HCT116 (cell line): ENCODE data around the gene NOL4L. TPM values are rescaled to one million over a fixed set of nuclear protein-coding genes. Genes with fewer than 3 reads are reported as not detected.

Experiments used
- ATAC-seq: fragments of 200-7000 bp; cut with Tn5 transposase; 2 replicates; pipeline ENCODE4 v1.9.1; 2020; ENCODE audit warnings: mild to moderate bottlenecking, moderate library complexity
- BruUV-seq: library from RNA; stranded (reverse); fragments of 400-500 nt; replicated peaks from 2 replicates; lab custom pipeline; 2021; lab: Mats Ljungman, UMichigan
- CTCF ChIA-PET: fragments of 300-600 bp; sonication (Branson Sonifier 250); formaldehyde crosslinking; loops from one replicate; lab custom pipeline; 2021; ENCODE audit warnings: antibody characterized with exemption; lab: Charles Lee
- POLR2A ChIA-PET: fragments of 300-600, 350-600 bp; sonication (Branson Sonifier 250); formaldehyde crosslinking; loops from one replicate; lab custom pipeline; 2021; ENCODE audit warnings: antibody characterized with exemption; lab: Charles Lee
- RAD21 ChIA-PET, 2 experiments: fragments of 300-600 bp; sonication (Branson Sonifier 250); formaldehyde crosslinking; loops; one replicate each; lab custom pipeline; 2023; ENCODE audit warnings: low total read pairs in 2 of 2; ENCODE audit not compliant: uncharacterized antibody in 2 of 2, unreplicated experiment in 2 of 2, low non-redundant PET in 1 of 2; lab: Charles Lee
- DNase-seq: peaks from one replicate; pipeline ENCODE4 v3.0.0-alpha.2; 2010; ENCODE audit warnings: low read depth, low spot score
- H2AFZ ChIP-seq: fragments of 200-600 bp; shearing (Covaris generic), sonication (generic); 2 replicates; pipeline ENCODE4 v1.6.1; 2017; ENCODE audit warnings: low read depth, mixed run types, mixed read lengths, antibody characterized with exemption, low read length; ENCODE audit not compliant: poor library complexity, severe bottlenecking
- H3K27ac ChIP-seq: 2 replicates; pipeline ENCODE4 v1.5.1; 2012; ENCODE audit warnings: low read depth, low read length
- H3K27me3 ChIP-seq: fragments of 200-600 bp; sonication (generic); 2 replicates; pipeline ENCODE4 v1.6.1; 2016; ENCODE audit warnings: mixed run types, low read length, mixed read lengths; ENCODE audit not compliant: insufficient read depth
- H3K36me3 ChIP-seq, 2 experiments: fragments of 200-500 bp in 1 of 2; fragments of 200-600 bp in 1 of 2; sonication (Bioruptor generic) in 1 of 2; sonication (generic) in 1 of 2; 2 replicates each; pipeline versions ENCODE4 v1.5.1 to v1.6.1; 2014 to 2016; ENCODE audit warnings: low read length in 2 of 2, inconsistent platforms in 1 of 2, mixed read lengths in 1 of 2, mixed run types in 1 of 2; ENCODE audit not compliant: insufficient read depth in 2 of 2, control insufficient read depth in 1 of 2
- H3K4me1 ChIP-seq, 2 experiments: fragments of 200-600 bp in 1 of 2; sonication (generic) in 1 of 2; 2 replicates each; pipeline versions ENCODE4 v1.5.1 to v1.6.1; 2012 to 2017; ENCODE audit warnings: low read length in 2 of 2, inconsistent platforms in 1 of 2, mild to moderate bottlenecking in 1 of 2, mixed read lengths in 1 of 2, mixed run types in 1 of 2, moderate library complexity in 1 of 2; ENCODE audit not compliant: insufficient read depth in 2 of 2, control insufficient read depth in 1 of 2
- H3K4me2 ChIP-seq: fragments of 200-600 bp; sonication (generic); 2 replicates; pipeline ENCODE4 v1.6.1; 2017; ENCODE audit warnings: mixed run types, low read length, mixed read lengths
- H3K4me3 ChIP-seq, 2 experiments: fragments of 200-600 bp in 1 of 2; sonication (generic) in 1 of 2; replicated peaks in 1 of 2; 2 replicates each; pipeline ENCODE4 v1.5.1; 2011 to 2016; ENCODE audit warnings: low read length in 2 of 2, control low read depth in 1 of 2, low read depth in 1 of 2, mild to moderate bottlenecking in 1 of 2, mixed read lengths in 1 of 2, mixed run types in 1 of 2
- H3K79me2 ChIP-seq: fragments of 200-600 bp; sonication (generic); 2 replicates; pipeline ENCODE4 v1.6.1; 2017; ENCODE audit warnings: mild to moderate bottlenecking, mixed run types, low read length, moderate library complexity, mixed read lengths; ENCODE audit not compliant: insufficient read depth
- H3K9ac ChIP-seq: fragments of 200-600 bp; sonication (generic); 2 replicates; pipeline ENCODE4 v1.6.1; 2016; ENCODE audit warnings: low read length, mixed read lengths
- H3K9me2 ChIP-seq: fragments of 200-600 bp; sonication (generic), shearing (Covaris generic); 2 replicates; pipeline ENCODE4 v1.6.1; 2017; ENCODE audit warnings: mixed run types, mild to moderate bottlenecking, moderate library complexity; ENCODE audit not compliant: insufficient read depth
- H3K9me3 ChIP-seq, 2 experiments: fragments of 200-500 bp in 1 of 2; fragments of 200-600 bp in 1 of 2; sonication (Bioruptor generic) in 1 of 2; sonication (generic) in 1 of 2; 2 replicates each; pipeline ENCODE4 v1.6.1; 2014 to 2017; ENCODE audit warnings: low read length in 2 of 2, mixed read lengths in 2 of 2, inconsistent platforms in 1 of 2, low read depth in 1 of 2, mild to moderate bottlenecking in 1 of 2, mixed run types in 1 of 2, moderate library complexity in 1 of 2; ENCODE audit not compliant: control insufficient read depth in 1 of 2, insufficient read depth in 1 of 2
- H4K20me1 ChIP-seq: fragments of 200-600 bp; sonication (generic), shearing (Covaris generic); 2 replicates; pipeline ENCODE4 v1.6.1; 2017; ENCODE audit warnings: mixed run types, mild to moderate bottlenecking, moderate library complexity; ENCODE audit not compliant: insufficient read depth
- ATF3 ChIP-seq: IDR thresholded peaks from 2 replicates; pipeline ENCODE4 v1.6.1; 2012
- CEBPB ChIP-seq: IDR thresholded peaks from 2 replicates; pipeline ENCODE4 v1.6.1; 2012; ENCODE audit warnings: low read depth
- EGR1 ChIP-seq: IDR thresholded peaks from 2 replicates; pipeline ENCODE4 v1.6.1; 2012; ENCODE audit warnings: low read depth
- ELF1 ChIP-seq: IDR thresholded peaks from 2 replicates; pipeline ENCODE4 v1.6.1; 2012; ENCODE audit warnings: low read depth, borderline replicate concordance
- EZH2phosphoT487 ChIP-seq: fragments of 200-600 bp; IDR thresholded peaks from 2 replicates; pipeline ENCODE4 v1.6.1; 2018; ENCODE audit warnings: antibody characterized with exemption, borderline replicate concordance
- MAX ChIP-seq: IDR thresholded peaks from 2 replicates; pipeline ENCODE4 v1.6.1; 2012
- POLR2A ChIP-seq: IDR thresholded peaks from 2 replicates; pipeline ENCODE4 v1.7.0; 2011; ENCODE audit warnings: borderline replicate concordance; ENCODE audit not compliant: insufficient read depth, insufficient read length; ENCODE audit errors: extremely low read depth
- POLR2AphosphoS5 ChIP-seq: IDR thresholded peaks from 2 replicates; pipeline ENCODE4 v1.6.1; 2011; ENCODE audit warnings: mild to moderate bottlenecking, low read depth, low read length, moderate library complexity
- SIN3A ChIP-seq: IDR thresholded peaks from 2 replicates; pipeline ENCODE4 v1.6.1; 2012; ENCODE audit warnings: low read depth
- SP1 ChIP-seq: IDR thresholded peaks from 2 replicates; pipeline ENCODE4 v1.6.1; 2012; ENCODE audit warnings: low read depth
- SRF ChIP-seq: IDR thresholded peaks from 2 replicates; pipeline ENCODE4 v1.6.1; 2012; ENCODE audit warnings: low read depth
- TCF7L2 ChIP-seq: IDR thresholded peaks from 2 replicates; pipeline ENCODE4 v1.7.0; 2011; ENCODE audit warnings: borderline replicate concordance, inconsistent platforms; ENCODE audit not compliant: insufficient read depth, insufficient read length; ENCODE audit errors: extremely low read depth
- ZFX ChIP-seq: fragments of 450-650 bp; IDR thresholded peaks from 2 replicates; pipeline ENCODE4 v1.6.1; 2017
- ZNF274 ChIP-seq: fragments of 200-500 bp; sonication (Bioruptor generic); IDR thresholded peaks from 2 replicates; pipeline ENCODE4 v1.6.1; 2014; ENCODE audit warnings: mild to moderate bottlenecking, low read depth, low read length, inconsistent platforms
- intact Hi-C: fragments of 100-400 bp; cut with micrococcal nuclease; formaldehyde crosslinking; loops from 2 replicates; pipeline ENCODE4 v1.10.0; 2022
- total RNA-seq: library from RNA; stranded (reverse); gene quantifications from one replicate; pipeline ENCODE4 v1.2.1, GENCODE V29; 2021; ENCODE audit not compliant: unreplicated experiment

The NOL4L gene
- total RNA-seq, 1 experiment from 2014 or later = 5.9 TPM

- DNase-seq (no peak), ATAC-seq (no peak)
- Histone ChIP-seq H3K9ac (no peak overlapping the region), H3K79me2 (no peaks in the 10 kb centered on the region), H3K9me3 (no peaks in the 10 kb centered on the region), H3K4me1 (no peaks in the 10 kb centered on the region), H3K4me3 (no peak overlapping the region), H3K27me3 (no peaks in the 10 kb centered on the region), H3K9me2 (no peaks in the 10 kb centered on the region), H3K36me3 (no peaks in the 10 kb centered on the region), H3K27ac (no peak overlapping the region), H2AFZ (no peak overlapping the region), H3K4me2 (no peak overlapping the region), H4K20me1 (no peaks in the 10 kb centered on the region)
- ChIA-PET CTCF (no interaction called here), POLR2A (no interaction called here), RAD21 (no interaction called here)
- no TSS peak for BruUV-seq
- intact Hi-C loops = loop anchor here (10.0 kb wide), 1 partner anchor 246 kb away; no protein-coding TSS in a partner anchor
- TF ChIP-seq CEBPB = no peak
- TF ChIP-seq POLR2AphosphoS5 = no peak
- TF ChIP-seq SP1 = no peak
- TF ChIP-seq ATF3 = no peak
Measured at GRCh38 chr20:32528905-32529670, 56.0 kb downstream of the NOL4L start.

DNA sequence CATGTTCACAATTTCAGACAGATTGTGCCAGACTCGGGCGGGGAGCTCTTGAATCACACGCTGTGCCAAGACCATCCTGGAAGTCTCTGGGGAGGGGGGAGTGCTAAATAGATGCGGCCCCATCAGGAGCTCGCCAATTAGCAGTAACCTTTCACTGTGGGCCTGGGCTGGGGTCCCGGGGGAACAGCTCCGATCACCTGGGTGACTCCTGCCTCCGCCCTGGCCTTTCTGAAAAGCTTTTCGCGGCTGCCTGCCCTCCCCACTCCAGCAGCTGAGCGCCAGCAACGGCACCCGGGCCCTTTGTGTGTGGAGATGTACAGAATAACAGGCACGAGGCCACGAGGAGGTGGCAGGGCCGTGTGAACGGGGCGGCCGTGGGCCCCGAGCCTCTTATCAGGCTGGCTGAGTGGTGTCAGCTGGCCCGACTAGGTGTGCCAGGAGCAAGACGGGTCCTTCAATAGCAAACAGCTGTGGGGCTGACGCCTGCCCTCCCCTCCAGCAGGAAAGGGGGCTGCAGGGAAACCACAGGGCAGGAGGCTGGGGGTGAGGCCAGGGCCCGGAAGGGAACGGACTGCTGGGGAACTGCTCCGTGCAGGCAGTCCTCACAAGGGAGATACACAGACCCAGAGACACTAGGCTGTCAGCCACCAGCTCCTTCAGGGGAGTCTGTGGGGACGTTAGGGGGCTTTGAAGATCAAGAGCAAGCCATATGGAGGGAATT, 56.8 kb downstream of the NOL4L start:
- POLR2A ChIA-PET = no interaction called here
- RAD21 ChIA-PET = no interaction called here
- Histone ChIP-seq H3K27ac (no peak overlapping the region), H4K20me1 (no peaks in the 10 kb centered on the region), H3K4me2 (no peak overlapping the region), H3K9ac (no peak overlapping the region), H3K4me3 (no peak overlapping the region), H3K9me3 (no peaks in the 10 kb centered on the region), H3K9me2 (no peaks in the 10 kb centered on the region), H3K79me2 (no peaks in the 10 kb centered on the region), H3K27me3 (no peaks in the 10 kb centered on the region), H3K4me1 (no peaks in the 10 kb centered on the region), H2AFZ (no peak overlapping the region), H3K36me3 (no peaks in the 10 kb centered on the region)
- intact Hi-C loops = loop anchor here (10.0 kb wide), 1 partner anchor 246 kb away; no protein-coding TSS in a partner anchor
- no peak for DNase-seq
- no TSS peak for BruUV-seq
- CTCF ChIA-PET = no interaction called here
- ATAC-seq = no peak
- TF ChIP-seq SIN3A = no peak
- no peak for TF ChIP-seq ELF1
- TF ChIP-seq EGR1 = no peak
- TF ChIP-seq POLR2AphosphoS5 = no peak
- no peak for TF ChIP-seq SRF
- no peak for TF ChIP-seq TCF7L2
- no peak for TF ChIP-seq SP1
- TF ChIP-seq ZNF274 = no peak
- no peak for TF ChIP-seq EZH2phosphoT487
- no peak for TF ChIP-seq MAX
- no peak for TF ChIP-seq ATF3
- TF ChIP-seq POLR2A = no peak
- no peak for TF ChIP-seq ZFX
